Hepatocyte (in vitro differentiated cells): ENCODE measurements around the gene RUNX1. TPM values are rescaled to one million over a fixed set of nuclear protein-coding genes. Genes with fewer than 3 reads are reported as not detected.
A peak's percentile ranks its signal among the peaks of the same experiment; 100 is the strongest.
"Not testable (repeated sequence)": the region's sequence is repeated elsewhere in the genome, so short reads cannot be mapped to it uniquely, and the experiment has no call there.

ENCODE experiments used
- DNase-seq: peaks from one replicate; pipeline ENCODE4 v3.0.0-alpha.2; 2016; ENCODE audit warnings: low spot score
- H2AFZ ChIP-seq: fragments of 200-600 bp; sonication (generic); 2 replicates; pipeline ENCODE4 v1.6.0; 2016; ENCODE audit warnings: antibody characterized with exemption, mild to moderate bottlenecking
- H3K27ac ChIP-seq: fragments of 200-600 bp; sonication (generic); 2 replicates; pipeline ENCODE4 v1.5.1; 2016; ENCODE audit warnings: mild to moderate bottlenecking
- H3K27me3 ChIP-seq: fragments of 200-600 bp; sonication (generic); 2 replicates; pipeline ENCODE4 v1.6.1; 2016
- H3K36me3 ChIP-seq: fragments of 200-600 bp; sonication (generic); replicated peaks from 2 replicates; pipeline ENCODE4 v1.5.1; 2016; ENCODE audit warnings: low read depth; ENCODE audit not compliant: insufficient read depth
- H3K4me1 ChIP-seq: fragments of 200-600 bp; sonication (generic); 2 replicates; pipeline ENCODE4 v1.5.1; 2016; ENCODE audit warnings: mild to moderate bottlenecking, moderate library complexity; ENCODE audit not compliant: insufficient read depth
- H3K4me2 ChIP-seq: fragments of 200-600 bp; sonication (generic); 2 replicates; pipeline ENCODE4 v1.6.0; 2016
- H3K4me3 ChIP-seq: fragments of 200-600 bp; sonication (generic); 2 replicates; pipeline ENCODE4 v1.5.1; 2016; ENCODE audit warnings: mild to moderate bottlenecking
- H3K79me2 ChIP-seq: fragments of 200-600 bp; sonication (generic); 2 replicates; pipeline ENCODE4 v1.6.0; 2017; ENCODE audit warnings: mild to moderate bottlenecking
- H3K9me2 ChIP-seq: fragments of 200-600 bp; sonication (generic); replicated peaks from 2 replicates; pipeline ENCODE4 v1.6.0; 2017; ENCODE audit warnings: mild to moderate bottlenecking; ENCODE audit not compliant: insufficient read depth
- H3K9me3 ChIP-seq: fragments of 200-600 bp; sonication (generic); 2 replicates; pipeline ENCODE4 v1.5.1; 2016; ENCODE audit warnings: low read depth, mild to moderate bottlenecking
- H4K20me1 ChIP-seq: fragments of 200-600 bp; sonication (generic); 2 replicates; pipeline ENCODE4 v1.6.0; 2016; ENCODE audit warnings: mild to moderate bottlenecking; ENCODE audit not compliant: insufficient read depth, poor library complexity, severe bottlenecking
- EZH2 ChIP-seq: fragments of 200-600 bp; sonication (generic); IDR thresholded peaks from 2 replicates; pipeline ENCODE4 v1.6.1; 2016; ENCODE audit warnings: antibody characterized with exemption, mild to moderate bottlenecking, borderline replicate concordance
- EZH2phosphoT487 ChIP-seq: fragments of 200-600 bp; sonication (generic); IDR thresholded peaks from one replicate; pipeline ENCODE4 v1.6.1; 2018; ENCODE audit warnings: antibody characterized with exemption, mild to moderate bottlenecking, low read depth, moderate library complexity; ENCODE audit not compliant: unreplicated experiment, severe bottlenecking
- WGBS: methylation state at CpG from one replicate; pipeline ENCODE4 v1.1.6; 2016; ENCODE audit warnings: low lambda C conversion rate; ENCODE audit errors: missing lambda C conversion rate; 5-methylcytosine and 5-hydroxymethylcytosine counted together
- polyA plus RNA-seq: library from polyadenylated mRNA; unstranded; fragments of >200 nt; fragmentation: Nextera tagmentation; extraction: Ambion mirVana; gene quantifications from 2 replicates; pipeline ENCODE4 v1.2.1, GENCODE V29; 2016
- total RNA-seq: library from RNA; depleted of rRNA; stranded (reverse); fragments of >200 nt; gene quantifications from 2 replicates; pipeline ENCODE4 v1.2.3, GENCODE V29; 2014
- TF ChIP-seq, protein P1 (sequence below): fragments of 200-600 bp; sonication (generic); IDR thresholded peaks from 2 replicates; pipeline ENCODE4 v1.5.1; 2016; ENCODE audit warnings: antibody characterized with exemption, mild to moderate bottlenecking; ENCODE audit not compliant: poor library complexity

RUNX1 gene
- total and polyA plus RNA-seq, 2 experiments from 2014 or later = 8.5 to 10.9 TPM

DNA sequence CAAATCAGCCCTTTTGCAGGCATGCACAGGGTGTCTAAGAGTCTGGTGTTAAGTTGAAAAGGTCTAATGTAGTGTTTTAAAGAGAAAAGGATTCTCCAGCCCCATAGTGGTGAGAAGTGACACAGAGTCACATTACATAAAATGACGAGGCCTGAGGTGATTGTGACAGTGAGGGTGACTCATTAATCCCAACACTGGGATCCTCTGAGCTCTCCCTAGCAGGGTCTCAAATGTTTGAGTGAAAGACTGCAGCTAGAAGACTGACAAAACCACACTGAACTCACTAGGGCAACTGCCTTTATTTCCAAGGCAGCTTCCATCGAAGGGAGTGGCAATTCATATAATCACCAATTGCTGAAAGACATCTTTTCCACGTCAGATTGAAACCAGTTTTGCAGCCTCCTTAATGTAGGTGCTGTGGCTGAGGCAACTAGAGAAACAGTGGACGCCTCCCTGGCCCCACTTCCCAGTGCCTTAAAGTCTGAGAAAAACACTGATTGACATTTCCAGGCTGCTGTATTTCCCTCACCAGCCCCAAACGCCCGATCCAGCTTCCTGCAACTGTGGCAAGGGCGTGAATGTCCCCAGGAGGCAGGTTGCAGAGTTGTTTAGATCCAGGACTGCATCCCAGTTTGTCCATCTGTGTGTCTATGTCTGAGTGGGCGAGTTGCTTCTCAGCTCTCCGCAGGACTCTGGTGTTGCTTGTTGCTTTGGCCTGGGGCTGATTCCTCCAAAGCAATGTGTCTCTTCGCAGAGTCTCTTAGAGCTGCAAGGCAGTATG lies 81.4 kb downstream of the RUNX1 start:
- Histone ChIP-seq H3K4me1 (peaks cover 5% of the 10 kb centered on the region), H3K27ac (peak overlapping the region; percentile 36), H3K9me3 (no peaks in the 10 kb centered on the region), H4K20me1 (no peaks in the 10 kb centered on the region), H3K27me3 (no peaks in the 10 kb centered on the region), H3K36me3 (no peaks in the 10 kb centered on the region), H3K4me3 (no peak overlapping the region), H2AFZ (no peak overlapping the region), H3K4me2 (no peak overlapping the region), H3K9me2 (no peaks in the 10 kb centered on the region), H3K79me2 (no peaks in the 10 kb centered on the region)
- peak; percentile 26 for DNase-seq
- TF ChIP-seq, protein P1, sequence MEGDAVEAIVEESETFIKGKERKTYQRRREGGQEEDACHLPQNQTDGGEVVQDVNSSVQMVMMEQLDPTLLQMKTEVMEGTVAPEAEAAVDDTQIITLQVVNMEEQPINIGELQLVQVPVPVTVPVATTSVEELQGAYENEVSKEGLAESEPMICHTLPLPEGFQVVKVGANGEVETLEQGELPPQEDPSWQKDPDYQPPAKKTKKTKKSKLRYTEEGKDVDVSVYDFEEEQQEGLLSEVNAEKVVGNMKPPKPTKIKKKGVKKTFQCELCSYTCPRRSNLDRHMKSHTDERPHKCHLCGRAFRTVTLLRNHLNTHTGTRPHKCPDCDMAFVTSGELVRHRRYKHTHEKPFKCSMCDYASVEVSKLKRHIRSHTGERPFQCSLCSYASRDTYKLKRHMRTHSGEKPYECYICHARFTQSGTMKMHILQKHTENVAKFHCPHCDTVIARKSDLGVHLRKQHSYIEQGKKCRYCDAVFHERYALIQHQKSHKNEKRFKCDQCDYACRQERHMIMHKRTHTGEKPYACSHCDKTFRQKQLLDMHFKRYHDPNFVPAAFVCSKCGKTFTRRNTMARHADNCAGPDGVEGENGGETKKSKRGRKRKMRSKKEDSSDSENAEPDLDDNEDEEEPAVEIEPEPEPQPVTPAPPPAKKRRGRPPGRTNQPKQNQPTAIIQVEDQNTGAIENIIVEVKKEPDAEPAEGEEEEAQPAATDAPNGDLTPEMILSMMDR = no peak
- TF ChIP-seq EZH2phosphoT487 (no peak), EZH2 (no peak)
- 80% methylated on average over 10 of the region's 10 CpGs for whole genome bisulfite sequencing

DNA sequence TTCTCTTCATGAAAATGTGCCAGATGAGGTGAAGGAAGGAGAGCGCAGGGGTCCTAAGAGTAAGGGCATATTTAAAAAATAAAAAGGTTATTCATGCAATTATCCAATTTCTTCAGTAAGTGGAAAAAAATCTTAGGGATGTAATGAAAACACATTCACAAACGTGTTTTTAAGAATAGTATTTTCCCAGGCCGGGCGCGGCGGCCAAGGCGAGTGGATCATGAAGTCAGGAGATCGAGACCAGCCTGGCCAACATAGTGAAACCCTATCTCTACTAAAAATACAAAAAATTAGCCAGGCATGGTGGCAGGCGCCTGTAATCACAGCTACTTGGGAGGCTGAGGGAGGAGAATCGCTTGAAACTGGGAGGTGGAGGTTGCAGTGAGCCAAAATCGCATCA lies 82.2 kb downstream of the RUNX1 start:
- H4K20me1 ChIP-seq = not testable (repeated sequence)
- whole genome bisulfite sequencing = 97% methylated on average over 11 of the region's 11 CpGs

DNA sequence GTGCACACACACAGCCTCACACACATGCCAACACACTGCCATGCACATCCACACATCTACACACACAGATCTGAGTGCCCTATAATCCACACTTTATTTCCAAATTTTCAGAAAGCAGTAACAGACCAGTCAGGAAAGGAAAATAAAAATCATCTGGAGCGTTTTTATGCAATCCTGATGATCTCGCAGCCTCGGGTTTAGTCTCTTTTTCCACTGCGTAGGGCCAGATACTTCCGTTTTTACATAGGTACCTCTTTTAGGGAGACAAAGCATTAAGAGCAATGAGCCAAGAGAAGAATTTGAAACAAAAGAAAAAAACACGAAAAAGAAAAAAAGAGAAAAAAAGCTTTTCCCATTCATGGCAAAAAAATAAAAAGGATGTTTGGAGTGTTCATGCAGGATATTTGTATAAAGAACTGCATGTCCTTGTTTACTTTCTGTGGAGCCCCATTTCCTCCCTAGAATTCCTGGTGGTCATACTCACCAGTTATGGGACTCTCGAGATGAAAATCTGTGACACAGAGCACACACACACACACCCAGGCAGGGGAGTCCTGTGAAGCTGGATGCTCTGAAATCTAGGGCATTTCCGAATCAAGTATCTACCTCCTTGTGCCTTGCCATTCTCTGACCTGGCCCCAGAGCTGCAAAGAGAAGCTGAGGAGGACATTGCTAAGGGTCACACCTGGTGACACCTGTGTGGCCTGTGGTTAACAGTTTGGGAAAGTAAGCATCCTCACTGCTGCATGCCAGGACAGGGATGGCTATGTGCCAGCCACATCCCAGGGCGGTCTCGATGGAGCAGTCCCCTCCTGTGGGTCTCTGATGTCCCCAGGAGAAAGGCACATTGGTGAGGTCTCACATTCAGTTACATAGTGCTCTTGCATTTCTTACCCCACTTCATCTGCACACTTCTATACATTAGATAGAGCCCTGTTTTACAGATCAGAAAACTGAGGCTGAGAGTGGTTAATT lies 83.6 kb downstream of the RUNX1 start:
- 73% methylated on average over 10 of the region's 10 CpGs for WGBS
- no peak for TF ChIP-seq EZH2phosphoT487
- TF ChIP-seq, protein P1 = no peak
- no peak for TF ChIP-seq EZH2
- Histone ChIP-seq H3K4me2 (peak overlapping the region; percentile 13), H4K20me1 (no peaks in the 10 kb centered on the region), H2AFZ (no peak overlapping the region), H3K27ac (peak overlapping the region; percentile 14), H3K4me1 (peaks cover 5% of the 10 kb centered on the region), H3K27me3 (no peaks in the 10 kb centered on the region), H3K9me3 (no peaks in the 10 kb centered on the region), H3K4me3 (no peak overlapping the region), H3K9me2 (no peaks in the 10 kb centered on the region), H3K79me2 (no peaks in the 10 kb centered on the region), H3K36me3 (no peaks in the 10 kb centered on the region)
- no peak for DNase-seq

More for the DNA sequence above, 82.2 kb downstream of the RUNX1 start:
- DNase-seq, H3K79me2 ChIP-seq, H3K4me3 ChIP-seq, H2AFZ ChIP-seq, H3K9me3 ChIP-seq, H3K4me1 ChIP-seq, H3K9me2 ChIP-seq, H3K27ac ChIP-seq, H3K4me2 ChIP-seq, H3K36me3 ChIP-seq, H3K27me3 ChIP-seq: not testable (repeated sequence)
